Measurements from ENCODE around the gene KRT38.

- TF ChIP-seq, protein P1, sequence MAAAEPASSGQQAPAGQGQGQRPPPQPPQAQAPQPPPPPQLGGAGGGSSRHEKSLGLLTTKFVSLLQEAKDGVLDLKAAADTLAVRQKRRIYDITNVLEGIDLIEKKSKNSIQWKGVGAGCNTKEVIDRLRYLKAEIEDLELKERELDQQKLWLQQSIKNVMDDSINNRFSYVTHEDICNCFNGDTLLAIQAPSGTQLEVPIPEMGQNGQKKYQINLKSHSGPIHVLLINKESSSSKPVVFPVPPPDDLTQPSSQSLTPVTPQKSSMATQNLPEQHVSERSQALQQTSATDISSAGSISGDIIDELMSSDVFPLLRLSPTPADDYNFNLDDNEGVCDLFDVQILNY (CRISPR knock-in tag; IDR thresholded peaks at IDR 0.05): no peak
- TF ChIP-seq USF1 (CRISPR knock-in tag; IDR thresholded peaks at IDR 0.05) (no peak), MYBL2 (CRISPR knock-in tag; IDR thresholded peaks at IDR 0.05) (no peak)
- TF ChIP-seq, protein P2, sequence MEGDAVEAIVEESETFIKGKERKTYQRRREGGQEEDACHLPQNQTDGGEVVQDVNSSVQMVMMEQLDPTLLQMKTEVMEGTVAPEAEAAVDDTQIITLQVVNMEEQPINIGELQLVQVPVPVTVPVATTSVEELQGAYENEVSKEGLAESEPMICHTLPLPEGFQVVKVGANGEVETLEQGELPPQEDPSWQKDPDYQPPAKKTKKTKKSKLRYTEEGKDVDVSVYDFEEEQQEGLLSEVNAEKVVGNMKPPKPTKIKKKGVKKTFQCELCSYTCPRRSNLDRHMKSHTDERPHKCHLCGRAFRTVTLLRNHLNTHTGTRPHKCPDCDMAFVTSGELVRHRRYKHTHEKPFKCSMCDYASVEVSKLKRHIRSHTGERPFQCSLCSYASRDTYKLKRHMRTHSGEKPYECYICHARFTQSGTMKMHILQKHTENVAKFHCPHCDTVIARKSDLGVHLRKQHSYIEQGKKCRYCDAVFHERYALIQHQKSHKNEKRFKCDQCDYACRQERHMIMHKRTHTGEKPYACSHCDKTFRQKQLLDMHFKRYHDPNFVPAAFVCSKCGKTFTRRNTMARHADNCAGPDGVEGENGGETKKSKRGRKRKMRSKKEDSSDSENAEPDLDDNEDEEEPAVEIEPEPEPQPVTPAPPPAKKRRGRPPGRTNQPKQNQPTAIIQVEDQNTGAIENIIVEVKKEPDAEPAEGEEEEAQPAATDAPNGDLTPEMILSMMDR (IDR thresholded peaks at IDR 0.05): no peak
Observed at GRCh38 chr17:41456204-41456603, 15.4 kb upstream of the KRT38 start.

Data from WTC11 (cell line).